HEK293T (cell line): ENCODE data around the gene UGT1A6.

Experiments
- ARNT ChIP-seq: fragments of 450-650 bp; IDR thresholded peaks from 2 replicates; pipeline ENCODE4 v1.6.1; 2017; ENCODE audit warnings: mild to moderate bottlenecking
- BHLHE40 ChIP-seq: fragments of 450-650 bp; IDR thresholded peaks from 2 replicates; pipeline ENCODE4 v1.6.1; 2016; ENCODE audit warnings: mild to moderate bottlenecking, moderate library complexity, borderline replicate concordance
- ELF4 ChIP-seq: fragments of 450-650 bp; IDR thresholded peaks from 2 replicates; pipeline ENCODE4 v1.6.1; 2017; ENCODE audit warnings: antibody characterized with exemption
- FOXA1 ChIP-seq: fragments of 450-650 bp; IDR thresholded peaks from 2 replicates; pipeline ENCODE4 v1.6.1; 2016; ENCODE audit warnings: mild to moderate bottlenecking
- FOXK2 ChIP-seq: fragments of 450-650 bp; IDR thresholded peaks from 2 replicates; pipeline ENCODE4 v1.6.1; 2016; ENCODE audit warnings: mild to moderate bottlenecking
- FOXM1 ChIP-seq: fragments of 450-650 bp; IDR thresholded peaks from 2 replicates; pipeline ENCODE4 v1.6.1; 2017; ENCODE audit warnings: mild to moderate bottlenecking, borderline replicate concordance
- L3MBTL2 ChIP-seq: fragments of 450-650 bp; conservative IDR thresholded peaks from 2 replicates; pipeline ENCODE4 v1.6.1; 2016; ENCODE audit warnings: mild to moderate bottlenecking
- LEF1 ChIP-seq: fragments of 450-650 bp; IDR thresholded peaks from 2 replicates; pipeline ENCODE4 v1.6.1; 2017; ENCODE audit warnings: mild to moderate bottlenecking, borderline replicate concordance
- NFRKB ChIP-seq: fragments of 450-650 bp; IDR thresholded peaks from 2 replicates; pipeline ENCODE4 v1.6.1; 2016; ENCODE audit warnings: mild to moderate bottlenecking, moderate library complexity
- PKNOX1 ChIP-seq: fragments of 450-650 bp; IDR thresholded peaks from 2 replicates; pipeline ENCODE4 v1.6.1; 2016
- SP1 ChIP-seq: fragments of 450-650 bp; IDR thresholded peaks from 2 replicates; pipeline ENCODE4 v1.6.1; 2017
- SUZ12 ChIP-seq: fragments of 450-650 bp; IDR thresholded peaks from 2 replicates; pipeline ENCODE4 v1.6.1; 2016; ENCODE audit warnings: mild to moderate bottlenecking
- TARDBP ChIP-seq: fragments of 450-650 bp; IDR thresholded peaks from 2 replicates; pipeline ENCODE4 v1.6.1; 2016
- ZNF384 ChIP-seq: fragments of 450-650 bp; IDR thresholded peaks from 2 replicates; pipeline ENCODE4 v1.6.1; 2016

DNA sequence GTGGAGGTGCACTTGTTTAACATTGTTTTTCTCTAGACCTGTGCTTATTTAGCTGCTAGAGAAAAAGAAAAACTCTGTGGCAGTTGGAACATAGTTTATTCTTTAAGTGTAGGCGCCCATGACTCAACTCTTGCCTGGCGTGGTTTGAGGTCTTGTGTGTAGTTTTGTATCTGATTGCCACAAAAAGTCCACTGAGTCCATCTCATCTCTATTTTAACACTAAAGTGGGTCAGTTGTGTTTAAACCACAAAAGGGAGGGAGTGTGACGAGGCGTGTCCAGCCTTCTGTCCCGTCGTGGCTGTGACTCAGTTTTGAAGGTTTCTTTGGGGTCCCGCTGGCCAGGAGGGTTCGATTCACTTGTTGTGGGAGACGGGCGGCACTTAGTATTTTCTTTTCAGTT, 36.2 kb upstream of the UGT1A6 start:
- TF ChIP-seq ARNT (no peak), BHLHE40 (no peak), ELF4 (no peak), FOXM1 (no peak), SP1 (no peak), SUZ12 (no peak), FOXK2 (no peak), L3MBTL2 (no peak), FOXA1 (no peak), PKNOX1 (no peak), NFRKB (no peak), ZNF384 (no peak), TARDBP (no peak), LEF1 (no peak)
